ENCODE data around the gene YWHAQ.
A peak's percentile ranks its signal among the peaks of the same experiment; 100 is the strongest.

The YWHAQ gene
- total RNA-seq, result 172 to 267 (median 180) reads per million in 4 donors

- DNase-seq, result peak; percentile 93 to 99 (median 95)
These were observed at the start of gene YWHAQ for GRCh38 chr2:9630736-9631552. YWHAQ (minus strand) TSS chr2:9630997; CDS start chr2:9630452, 545 bp downstream.

DNA sequence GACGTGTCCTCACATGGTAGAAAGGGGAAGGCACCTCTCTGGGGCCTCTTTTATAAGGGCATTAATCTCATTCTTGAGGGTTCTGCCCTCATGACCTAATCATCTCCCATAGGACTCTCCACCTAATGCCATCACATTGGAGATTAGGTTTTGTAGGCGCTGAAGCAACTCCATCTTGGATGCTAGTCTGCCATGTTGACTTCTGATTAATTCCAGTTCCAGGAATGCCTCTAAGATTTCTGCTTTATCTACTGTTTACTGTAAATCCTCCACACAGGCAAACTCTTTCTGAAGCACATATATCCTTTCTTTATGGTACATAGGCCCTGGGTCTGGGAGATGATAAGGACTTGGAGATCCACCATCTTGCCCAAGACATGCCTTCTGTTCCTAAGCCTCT lies 49.3 kb upstream of the YWHAQ start:
- DNase-seq, result no peak

- DNase-seq, result no peak
These were observed 48.4 kb upstream of the YWHAQ start for GRCh38 chr2:9679218-9679617.

- DNase-seq, result no peak
These were observed 47.7 kb upstream of the YWHAQ start for GRCh38 chr2:9678544-9678943.

GRCh38 chr2:9675415-9676351 lies 44.9 kb upstream of the YWHAQ start:
- DNase-seq, result no peak

- DNase-seq, result no peak
These were observed 44.2 kb upstream of the YWHAQ start for GRCh38 chr2:9674891-9675414.

DNA sequence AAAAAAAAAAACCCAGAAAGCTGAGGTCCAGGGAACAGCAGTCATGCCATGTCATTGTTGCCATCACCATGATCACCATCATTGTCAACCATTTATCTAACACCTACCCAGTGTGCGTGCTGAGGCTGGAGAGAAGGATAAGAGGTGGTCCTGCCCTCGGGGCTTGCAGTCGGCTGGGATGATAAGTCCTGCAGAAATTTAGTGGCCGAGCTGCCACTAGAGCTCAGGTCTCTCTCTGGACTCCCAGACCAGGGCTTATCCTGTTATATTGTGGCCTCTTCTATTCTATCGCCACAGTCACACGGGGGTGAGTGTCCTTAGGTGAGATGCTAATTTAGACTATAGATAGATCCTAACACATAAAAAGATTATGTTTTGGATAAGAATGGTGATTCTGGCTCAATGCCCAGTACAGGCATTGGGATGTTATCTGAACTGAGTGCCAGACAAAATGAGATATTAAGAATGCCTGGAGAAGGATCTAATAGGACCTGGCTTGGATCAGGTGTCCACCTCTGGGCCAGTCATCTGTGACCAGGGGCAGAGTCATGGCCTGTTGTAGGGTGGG lies 43.2 kb upstream of the YWHAQ start:
- no peak for DNase-seq

- DNase-seq, result no peak
These were observed 38.0 kb upstream of the YWHAQ start for GRCh38 chr2:9668687-9669345.

DNA sequence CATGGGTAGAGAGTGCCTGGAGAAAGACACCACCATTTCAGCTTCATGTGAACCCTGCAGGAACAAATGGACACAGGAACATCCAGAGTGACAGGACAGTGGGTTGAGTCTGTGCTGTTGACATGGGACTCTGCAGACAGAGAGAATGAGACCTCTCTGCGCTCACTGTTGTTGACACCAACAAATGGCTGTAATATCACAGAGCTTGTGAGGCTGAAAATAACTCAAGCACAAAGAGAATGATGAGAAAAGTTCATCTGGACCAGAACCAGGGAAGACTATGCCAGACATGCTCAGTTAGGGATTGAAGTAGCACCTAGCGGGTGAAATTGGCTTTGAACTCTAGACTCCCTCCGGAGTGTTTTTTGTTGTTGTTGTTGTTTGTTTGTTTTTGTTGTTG lies 37.0 kb upstream of the YWHAQ start:
- DNase-seq, result no peak

DNA sequence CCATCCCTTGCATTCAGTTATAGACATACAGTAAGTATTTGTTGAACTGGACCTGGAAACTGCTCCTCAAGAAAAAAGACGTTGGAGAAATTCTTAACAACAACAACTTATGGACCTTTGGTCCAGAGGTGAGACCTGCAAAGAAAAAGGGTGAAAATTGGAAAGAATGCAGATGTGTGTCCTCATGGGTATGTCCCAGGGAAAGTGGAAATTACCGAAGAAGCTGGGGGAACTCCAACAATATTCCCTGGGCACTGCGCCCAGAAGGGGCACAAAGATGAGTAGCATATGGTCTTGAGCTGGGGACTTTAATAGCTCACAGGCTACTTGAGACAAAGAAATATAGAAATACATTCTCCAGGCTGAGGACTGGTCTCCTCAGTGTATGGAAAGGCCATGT lies 35.5 kb upstream of the YWHAQ start:
- no peak for DNase-seq

- no peak for DNase-seq
These were observed 35.1 kb upstream of the YWHAQ start for GRCh38 chr2:9665898-9666297.

DNA sequence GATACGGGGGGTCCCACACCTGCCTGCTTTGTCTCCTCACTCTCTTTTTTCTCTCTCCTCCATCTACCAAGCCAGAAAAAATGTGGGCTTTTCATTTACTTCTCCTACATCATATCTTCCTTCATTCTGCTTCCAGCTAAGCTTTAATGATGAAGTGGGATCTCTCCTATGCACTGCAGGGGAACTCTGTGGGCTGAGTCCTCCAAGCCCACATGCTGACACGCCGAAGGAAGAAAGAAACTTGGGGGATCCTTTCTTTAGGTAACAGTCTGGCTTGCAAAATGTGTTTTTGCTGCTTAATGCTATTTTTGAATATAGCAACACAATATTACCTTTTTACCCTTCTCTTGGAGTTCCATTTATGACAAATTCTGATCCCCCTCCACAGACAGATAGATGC lies 33.6 kb upstream of the YWHAQ start:
- DNase-seq, result no peak

DNA sequence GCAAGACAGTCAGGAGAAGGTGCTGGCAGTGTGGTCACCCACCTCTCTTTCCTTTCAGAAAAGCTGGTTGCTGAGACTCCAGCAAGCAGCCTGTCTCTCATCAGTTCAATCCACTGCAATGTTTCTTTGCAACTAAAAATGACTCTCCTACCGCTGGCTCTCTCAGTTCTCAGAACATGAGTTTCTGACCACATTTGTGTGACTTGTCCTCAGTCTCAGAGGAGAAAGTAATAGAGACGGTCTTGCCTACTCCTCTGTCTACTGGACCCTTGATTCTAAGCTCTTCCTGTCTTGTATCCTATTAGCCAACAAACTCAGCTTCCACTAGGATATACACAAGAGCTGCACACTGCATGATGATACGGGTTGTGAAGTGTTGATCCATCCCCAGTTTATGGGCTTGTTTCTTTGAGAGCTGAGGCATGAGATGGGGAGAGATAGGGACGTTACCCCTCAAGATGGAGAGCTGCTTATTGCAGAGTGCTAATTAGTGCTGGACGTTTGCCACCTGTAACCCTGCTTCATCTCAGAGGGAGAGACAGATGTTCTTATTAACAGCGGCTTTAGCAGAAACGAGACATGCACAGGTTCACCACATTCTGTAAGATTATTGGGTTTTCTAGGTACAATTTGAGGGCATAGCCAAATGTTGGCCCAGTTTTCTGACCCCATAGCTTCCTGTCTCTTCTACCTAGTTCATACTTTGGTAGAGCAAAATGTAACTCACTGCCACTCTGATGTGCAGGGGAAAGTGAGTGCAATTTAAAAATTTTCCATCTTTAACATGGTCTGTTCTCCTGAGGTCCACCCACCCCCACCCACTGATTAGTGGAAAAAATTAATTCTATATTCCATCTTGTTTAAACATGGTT lies 32.4 kb upstream of the YWHAQ start:
- no peak for DNase-seq

DNA sequence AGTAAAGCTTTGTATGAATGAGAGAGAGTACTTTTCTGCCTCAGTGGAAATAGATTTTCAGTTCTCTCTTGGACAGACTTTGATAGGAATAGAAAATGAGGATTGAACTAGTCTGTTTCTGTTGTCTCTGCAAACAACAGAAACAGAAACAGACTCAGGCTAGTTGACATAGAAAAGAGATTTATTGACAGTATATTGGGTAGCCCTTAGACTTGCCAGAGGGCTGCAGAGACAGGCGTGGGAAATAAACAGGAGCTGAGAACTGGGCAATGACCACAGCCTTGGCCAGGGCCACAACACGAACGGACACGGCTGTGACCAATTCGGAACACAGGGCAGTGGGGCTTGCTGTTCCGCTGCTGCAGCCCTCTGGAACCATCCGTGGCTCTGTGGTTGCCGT lies 30.5 kb upstream of the YWHAQ start:
- DNase-seq, result no peak

- no peak for DNase-seq
These were observed 30.0 kb upstream of the YWHAQ start for GRCh38 chr2:9660781-9661180.

DNA sequence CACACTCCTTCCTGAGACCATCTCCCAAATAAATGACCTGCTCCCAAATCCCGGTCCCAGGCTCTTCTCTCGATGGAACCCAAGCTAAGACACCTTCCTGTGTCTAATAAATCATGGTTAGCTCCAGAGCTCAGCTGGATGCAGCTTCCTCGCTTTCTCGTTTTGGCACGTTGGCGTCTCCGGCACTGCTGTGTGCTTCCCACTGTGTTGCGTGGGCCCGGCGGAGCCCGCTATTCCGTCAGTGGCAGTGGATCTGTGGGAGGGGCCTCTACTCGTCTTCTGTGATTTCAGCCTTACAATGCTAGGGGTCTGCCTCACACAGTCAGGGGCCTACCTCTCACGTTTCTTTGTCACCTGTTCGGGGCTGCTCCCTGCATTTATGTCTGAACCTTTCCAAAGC lies 29.4 kb upstream of the YWHAQ start:
- no peak for DNase-seq

DNA sequence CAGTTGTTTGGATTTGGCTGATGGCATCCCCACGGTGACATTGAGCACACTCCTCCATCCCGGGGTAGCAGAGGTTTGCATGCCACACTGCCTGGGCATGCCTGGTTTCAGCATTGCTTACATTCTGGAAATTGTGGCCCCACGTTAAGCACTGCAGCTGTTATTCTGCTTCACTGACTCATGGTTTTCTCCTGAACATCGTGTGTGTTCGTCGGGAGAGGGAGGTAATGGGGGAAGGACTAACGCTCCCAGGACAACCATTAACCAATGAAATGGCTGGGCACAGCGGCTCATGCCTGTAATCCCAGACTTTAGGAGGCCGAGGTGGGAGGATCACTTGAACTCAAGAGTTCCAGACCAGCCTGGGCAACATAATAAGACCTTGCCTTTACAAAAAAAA lies 28.2 kb upstream of the YWHAQ start:
- DNase-seq, result no peak

DNA sequence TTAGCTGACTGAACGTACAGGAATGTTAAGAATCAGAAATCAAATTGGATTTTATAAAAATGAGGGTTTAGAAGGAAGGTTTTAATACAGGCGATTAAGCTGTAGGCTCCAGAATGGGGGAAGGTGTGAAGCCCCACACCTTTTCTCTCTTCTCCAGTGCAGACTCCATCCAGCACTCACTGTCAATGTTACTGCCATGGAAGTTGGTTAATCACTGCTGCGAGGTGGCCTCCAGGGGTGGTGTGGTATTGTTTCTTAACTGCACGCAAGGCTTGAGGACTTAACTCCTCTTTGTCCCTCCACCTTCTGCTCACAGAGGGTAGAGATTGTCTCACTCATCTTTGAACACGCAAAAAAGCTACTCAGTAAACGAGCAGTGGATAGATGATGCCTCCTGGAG lies 26.9 kb upstream of the YWHAQ start:
- DNase-seq, result no peak

- DNase-seq, result no peak
These were observed 26.3 kb upstream of the YWHAQ start for GRCh38 chr2:9657083-9657482.

DNA sequence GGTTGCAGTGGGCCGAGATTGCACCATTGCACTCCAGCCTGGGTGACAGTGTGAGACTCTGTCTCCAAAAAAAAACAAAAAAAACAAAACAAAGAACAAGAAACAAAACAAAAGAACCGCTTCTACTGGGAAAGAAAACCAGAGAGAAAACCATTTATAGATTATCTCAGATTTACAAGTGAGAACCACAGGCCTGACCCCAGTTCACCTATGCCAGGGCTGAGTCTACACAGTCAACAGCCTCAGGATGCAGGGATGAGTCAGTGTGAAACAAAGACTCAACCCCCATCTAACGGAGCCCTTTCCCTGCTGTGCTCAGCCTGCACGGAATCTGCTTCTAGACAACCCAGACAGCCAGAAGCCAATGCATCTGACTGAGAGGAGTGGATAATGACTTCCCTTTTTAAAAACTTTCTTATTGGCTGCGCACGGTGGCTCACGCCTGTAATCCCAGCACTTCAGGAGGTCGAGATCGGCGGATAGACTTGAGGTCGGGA lies 25.5 kb upstream of the YWHAQ start:
- DNase-seq, result peak in 1 of 5 donors; percentile 95

Measured in T-helper 1 cell (primary cell).